NCI-H2029 (cell line): ENCODE data around the gene SEC24D.
"Not testable (repeated sequence)": the region's sequence is repeated elsewhere in the genome, so short reads cannot be mapped to it uniquely, and the experiment has no call there.

ENCODE experiments used
- DNase-seq: peaks from one replicate; lab custom pipeline; 2025; lab: John Stamatoyannopoulos, UW

The SEC24D gene, protein sequence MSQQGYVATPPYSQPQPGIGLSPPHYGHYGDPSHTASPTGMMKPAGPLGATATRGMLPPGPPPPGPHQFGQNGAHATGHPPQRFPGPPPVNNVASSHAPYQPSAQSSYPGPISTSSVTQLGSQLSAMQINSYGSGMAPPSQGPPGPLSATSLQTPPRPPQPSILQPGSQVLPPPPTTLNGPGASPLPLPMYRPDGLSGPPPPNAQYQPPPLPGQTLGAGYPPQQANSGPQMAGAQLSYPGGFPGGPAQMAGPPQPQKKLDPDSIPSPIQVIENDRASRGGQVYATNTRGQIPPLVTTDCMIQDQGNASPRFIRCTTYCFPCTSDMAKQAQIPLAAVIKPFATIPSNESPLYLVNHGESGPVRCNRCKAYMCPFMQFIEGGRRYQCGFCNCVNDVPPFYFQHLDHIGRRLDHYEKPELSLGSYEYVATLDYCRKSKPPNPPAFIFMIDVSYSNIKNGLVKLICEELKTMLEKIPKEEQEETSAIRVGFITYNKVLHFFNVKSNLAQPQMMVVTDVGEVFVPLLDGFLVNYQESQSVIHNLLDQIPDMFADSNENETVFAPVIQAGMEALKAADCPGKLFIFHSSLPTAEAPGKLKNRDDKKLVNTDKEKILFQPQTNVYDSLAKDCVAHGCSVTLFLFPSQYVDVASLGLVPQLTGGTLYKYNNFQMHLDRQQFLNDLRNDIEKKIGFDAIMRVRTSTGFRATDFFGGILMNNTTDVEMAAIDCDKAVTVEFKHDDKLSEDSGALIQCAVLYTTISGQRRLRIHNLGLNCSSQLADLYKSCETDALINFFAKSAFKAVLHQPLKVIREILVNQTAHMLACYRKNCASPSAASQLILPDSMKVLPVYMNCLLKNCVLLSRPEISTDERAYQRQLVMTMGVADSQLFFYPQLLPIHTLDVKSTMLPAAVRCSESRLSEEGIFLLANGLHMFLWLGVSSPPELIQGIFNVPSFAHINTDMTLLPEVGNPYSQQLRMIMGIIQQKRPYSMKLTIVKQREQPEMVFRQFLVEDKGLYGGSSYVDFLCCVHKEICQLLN

DNA sequence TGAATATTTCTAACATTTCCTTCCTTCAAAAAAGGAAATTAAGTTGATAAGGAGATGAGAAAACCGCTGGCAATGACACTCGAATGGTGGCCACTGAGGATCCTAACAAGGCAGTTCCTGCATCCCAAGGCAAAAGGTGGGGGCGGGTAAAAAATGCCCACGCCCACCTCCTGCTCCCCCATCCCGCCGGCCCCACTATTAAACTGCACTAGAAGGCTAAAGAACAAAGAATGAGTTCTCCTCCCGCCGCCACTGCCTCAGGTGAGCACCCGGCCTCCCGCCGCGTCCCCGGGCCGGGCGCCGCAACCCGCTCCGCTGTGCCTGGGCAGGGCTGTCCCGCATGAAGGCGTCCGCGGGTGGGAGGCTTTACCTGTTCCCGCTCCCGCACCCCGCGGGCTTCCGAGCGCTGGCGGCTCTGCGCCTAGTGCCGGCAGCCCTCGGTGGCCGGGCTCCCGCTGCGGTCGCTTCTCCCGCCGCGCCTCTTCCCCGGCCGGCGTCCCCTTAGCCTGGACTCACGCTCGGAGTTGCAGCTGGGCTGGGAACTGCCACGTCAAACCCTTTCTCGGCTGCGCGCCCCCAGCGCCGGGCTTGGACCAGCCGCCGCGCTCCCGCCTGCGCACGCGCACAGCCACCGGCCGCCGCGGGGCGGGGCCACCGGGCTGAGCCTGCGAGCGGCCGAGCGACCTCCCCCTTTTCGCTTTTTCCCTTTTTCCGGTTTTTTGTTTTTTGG lies at the start of gene SEC24D:
TSS of gene SEC24D (minus strand) at position 556 of the 730 bp plus-strand sequence. CDS start 2,430 bp downstream, outside the sequence.
- DNase-seq: peak; percentile 64

DNA sequence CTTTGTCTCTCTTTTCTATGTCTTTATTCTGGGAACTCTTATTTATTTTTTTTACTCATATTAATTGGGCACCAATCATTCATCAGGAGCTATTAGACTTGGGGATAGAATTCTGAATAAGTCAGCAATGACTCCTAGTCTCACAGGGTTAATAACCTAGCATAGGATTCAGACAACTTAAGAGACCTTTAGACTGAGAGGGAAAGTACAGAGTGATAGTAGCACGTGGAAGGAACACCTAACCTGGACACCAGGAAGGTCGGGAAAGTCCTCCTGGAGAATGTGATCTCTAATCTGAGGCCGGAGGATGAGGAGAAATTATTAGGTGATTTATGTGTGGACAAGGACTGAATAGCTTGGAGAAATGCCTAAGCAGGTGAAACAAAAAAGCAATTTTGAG lies 48.8 kb upstream of the SEC24D start:
- no peak for DNase-seq

DNA sequence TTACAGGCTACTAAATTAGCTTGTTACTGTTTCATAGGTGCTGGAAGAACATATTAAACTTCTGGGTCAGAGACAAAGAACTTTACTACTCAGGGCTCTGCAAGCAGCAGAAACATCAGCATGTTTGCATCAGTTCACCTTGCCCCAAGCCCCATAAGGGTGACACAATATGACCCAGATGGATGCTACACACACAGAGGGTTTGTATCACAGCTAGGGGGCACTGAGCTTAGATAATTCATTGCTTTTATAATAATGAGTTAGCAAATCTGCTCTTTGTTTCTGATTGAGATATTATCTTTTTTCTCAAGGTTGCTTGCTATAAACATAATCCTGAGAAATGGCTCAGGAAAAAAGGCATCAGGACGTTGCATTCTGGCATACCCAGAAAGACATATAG lies 47.9 kb upstream of the SEC24D start:
- DNase-seq: no peak

DNA sequence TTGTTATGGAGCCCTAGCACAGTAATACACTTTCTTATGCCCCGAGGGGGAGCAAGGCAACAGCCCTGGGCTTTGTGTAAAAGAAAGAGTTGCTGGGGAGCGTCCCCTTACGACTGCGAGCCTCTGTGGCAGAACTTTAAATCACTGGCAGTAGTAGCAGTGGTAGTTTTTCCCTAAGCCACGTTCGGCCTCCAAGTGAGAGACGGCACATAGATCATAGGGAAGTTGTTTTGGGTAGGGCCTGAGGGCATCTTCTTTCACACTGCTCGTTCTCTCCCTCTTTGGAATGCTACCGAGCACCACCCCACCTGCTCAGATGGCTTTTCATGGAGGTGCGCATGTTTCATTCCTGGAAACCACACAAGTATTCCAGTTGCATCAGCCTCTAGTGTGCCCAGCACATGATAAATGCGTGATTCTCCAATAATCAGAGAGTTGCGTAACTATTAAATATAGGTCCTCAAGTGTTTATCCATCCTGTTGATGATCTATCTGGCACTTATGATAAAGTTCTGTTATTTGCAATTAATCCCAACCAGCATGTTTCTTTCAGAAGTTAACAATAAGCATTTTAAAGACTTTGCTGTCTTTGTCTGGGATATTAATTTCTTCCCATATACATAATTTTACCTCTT lies 45.7 kb upstream of the SEC24D start:
- DNase-seq: no peak

DNA sequence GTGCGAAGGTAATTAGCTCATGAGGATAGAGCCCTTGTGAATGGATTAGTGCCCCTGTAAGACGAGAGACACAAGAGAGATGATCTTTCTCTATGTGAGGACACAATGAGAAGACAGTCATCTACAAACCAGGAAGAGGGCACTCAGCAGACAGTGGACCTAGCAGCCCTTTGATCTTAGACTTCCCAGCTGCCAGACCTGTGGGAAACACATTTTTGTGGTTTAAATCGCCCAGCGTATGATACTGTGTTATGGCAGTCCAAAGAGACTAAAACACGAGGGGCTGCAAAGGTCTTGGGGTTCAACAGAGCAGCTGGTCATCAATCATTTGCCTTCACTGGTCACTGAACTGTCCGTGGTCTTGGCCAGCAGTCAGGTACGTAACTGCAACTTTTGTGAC lies 43.5 kb upstream of the SEC24D start:
- DNase-seq: no peak

DNA sequence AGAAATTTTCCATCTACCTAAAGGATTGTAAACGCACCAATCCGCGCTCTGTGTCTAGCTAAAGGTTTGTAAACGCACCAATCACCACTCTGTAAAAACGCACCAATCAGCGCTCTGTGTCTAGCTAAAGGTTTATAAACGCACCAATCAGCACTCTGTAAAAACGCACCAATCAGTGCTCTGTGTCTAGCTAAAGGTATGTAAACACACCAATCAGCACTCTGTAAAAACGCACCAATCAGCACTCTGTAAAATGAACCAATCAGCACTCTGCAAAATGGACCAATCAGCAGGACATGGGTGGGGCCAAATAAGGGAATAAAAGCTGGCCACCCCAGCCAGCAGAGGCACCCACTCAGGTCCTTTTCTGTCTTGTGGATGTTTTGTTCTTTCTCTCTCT lies 42.6 kb upstream of the SEC24D start:
- not testable (repeated sequence) for DNase-seq

DNA sequence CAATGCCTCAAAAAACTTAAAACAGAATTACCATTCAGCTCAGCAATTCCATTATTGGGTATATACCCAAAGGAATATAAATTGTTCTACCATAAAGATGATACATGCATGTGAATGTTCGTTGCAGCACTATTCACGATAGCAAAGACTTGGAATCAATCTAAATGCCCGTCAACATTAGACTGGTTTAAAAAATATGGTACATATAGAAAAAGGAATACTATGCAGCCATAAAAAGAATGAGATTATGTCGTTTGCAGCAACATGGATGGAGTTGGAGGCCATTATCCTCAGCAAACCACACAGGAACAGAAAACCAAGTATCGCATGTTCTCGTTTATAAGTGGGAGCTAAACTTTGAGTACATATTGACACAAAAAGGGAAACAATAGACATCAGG lies 41.9 kb upstream of the SEC24D start:
- DNase-seq: no peak

DNA sequence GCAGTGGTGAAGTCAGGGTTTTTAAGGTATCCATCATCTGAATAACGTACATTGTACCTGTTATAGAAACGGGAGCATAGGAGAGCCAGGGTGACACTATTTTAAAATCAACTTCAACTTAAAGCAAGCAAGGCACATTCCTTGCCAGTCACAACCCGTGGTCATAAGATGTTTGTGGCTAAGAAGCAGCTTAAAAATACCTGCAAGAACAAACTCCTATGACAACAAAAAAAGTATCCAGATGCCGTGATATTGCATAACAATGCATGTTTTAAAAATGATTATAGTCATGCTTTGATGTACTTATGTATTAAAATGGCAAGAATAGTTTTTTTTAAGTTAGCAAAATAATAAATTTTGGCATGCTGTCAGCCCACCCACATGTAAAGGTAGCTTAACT lies 36.3 kb upstream of the SEC24D start:
- no peak for DNase-seq

DNA sequence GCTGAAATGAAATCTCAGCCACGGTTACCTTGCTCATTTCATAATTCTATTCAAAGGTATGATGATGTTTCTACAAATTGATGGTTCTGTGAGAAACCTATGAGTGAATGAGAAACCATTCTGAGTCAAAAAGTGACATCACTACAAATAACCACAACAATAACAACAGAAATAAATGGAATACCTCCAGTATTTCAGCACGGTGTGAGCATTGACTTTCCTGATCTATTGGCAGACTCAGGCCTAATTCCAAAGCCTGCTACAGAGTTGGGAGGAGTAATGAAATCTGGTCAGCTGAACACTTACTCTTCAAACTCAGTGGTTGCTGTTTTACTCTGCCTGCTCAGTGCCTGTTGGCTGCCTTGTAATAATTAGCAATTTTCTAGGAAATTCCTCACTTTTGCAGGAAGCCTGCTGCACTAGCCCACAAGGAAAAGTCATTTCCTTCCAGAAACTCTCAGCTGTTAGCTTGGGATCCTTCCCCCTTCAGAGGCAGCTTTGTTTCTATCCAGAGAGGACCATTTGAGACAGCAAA lies 33.9 kb upstream of the SEC24D start:
- DNase-seq: no peak

DNA sequence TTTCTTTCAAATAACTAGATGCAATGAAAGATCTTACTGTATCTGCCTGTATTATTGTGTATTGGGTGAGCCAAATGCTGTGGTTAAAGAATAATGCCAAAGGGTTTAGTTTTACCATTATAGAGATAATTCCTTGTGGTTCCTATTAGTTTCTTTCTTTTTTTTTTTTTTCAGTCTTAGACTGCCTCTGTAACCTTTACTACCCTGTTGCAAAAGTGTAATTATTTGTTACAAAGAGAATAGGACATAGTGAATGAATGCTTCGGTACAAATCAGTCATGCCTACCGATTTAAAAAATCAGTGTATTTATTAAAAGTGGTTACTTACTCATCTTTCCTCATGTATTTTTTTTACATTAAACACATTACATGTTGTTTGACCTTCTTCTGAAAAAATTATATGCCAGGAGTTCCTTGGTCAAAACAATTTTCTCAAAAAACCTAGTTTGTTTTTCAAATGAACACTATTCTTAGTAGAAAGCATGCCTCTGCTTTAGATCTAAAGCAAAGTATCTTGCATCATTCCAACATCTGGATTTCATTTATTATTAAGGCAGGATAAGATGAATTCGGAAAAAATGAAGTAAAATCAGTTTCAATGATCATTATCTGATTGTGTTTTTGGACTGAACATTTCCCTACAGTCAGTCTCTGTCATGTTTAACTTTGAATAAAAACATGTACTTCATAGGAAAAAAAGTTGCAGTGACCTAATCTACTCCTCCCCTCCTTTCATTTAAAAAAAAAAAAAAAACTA lies 31.6 kb upstream of the SEC24D start:
- DNase-seq: no peak

DNA sequence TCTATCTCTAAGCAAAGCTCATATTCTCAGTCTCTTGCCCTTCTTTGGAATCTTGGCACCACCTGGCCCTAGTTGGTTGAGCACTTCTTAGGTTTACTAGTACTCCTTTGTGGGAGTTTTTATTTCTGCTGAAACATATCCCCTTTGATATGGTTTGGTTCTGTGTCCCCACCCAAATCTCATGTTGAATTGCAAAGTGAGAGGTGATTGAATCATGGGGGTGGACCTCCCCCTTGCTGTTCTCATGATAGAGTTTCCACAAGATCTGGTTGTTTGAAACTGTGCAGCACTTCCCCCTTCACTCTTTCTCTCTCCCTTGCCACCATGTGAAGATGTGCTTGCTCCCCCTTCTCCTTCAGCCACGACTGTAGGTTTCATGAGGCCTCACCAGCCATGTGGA lies 30.5 kb upstream of the SEC24D start:
- DNase-seq: no peak

DNA sequence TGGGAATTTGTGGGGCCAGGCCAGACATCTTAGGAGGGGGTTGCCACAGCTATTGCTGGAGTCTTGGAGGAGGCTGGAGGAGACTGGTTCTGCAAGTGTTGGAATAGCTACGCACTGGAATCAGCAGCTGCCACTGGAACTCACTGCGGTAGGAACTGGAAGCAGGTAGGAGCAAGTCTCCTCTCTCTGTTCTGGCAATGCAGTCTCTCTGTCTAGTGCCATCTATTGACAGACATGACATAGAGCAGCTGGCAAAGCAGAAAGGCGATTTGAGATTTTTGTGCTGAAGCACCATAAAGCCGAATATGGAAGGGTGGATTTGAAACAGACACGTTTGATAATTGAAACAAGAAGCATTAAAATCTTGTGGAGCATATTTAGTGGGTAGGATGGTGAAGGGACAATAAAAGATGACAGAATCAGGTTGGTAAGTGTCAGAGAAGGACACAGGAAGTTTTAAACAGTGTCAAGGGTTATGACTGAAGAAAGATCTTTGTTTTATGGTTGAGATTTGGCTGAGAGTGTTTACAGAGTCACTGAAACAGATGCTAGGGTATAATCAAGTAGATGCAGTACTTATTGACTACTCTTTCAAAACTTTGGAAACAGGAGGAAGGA lies 29.3 kb upstream of the SEC24D start:
- DNase-seq: peak; percentile 29

DNA sequence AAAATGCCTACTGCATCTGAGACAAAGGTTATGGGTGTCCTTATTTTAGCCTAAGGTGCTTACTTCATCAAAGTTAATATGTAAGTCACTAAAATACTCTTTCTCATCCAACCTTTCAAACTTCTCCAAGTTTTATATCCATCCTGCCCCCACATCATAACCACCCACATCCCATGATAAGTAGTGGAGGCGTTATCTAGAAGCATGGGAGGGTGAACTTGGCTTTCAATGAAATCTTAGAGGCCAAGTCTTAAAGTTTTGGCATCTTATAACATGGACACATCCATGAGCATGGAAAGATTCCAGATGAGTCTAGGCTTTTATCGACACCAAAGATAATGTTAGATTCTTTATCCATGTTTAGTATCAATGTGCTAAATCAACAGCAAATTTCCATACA lies 22.9 kb upstream of the SEC24D start:
- DNase-seq: no peak

DNA sequence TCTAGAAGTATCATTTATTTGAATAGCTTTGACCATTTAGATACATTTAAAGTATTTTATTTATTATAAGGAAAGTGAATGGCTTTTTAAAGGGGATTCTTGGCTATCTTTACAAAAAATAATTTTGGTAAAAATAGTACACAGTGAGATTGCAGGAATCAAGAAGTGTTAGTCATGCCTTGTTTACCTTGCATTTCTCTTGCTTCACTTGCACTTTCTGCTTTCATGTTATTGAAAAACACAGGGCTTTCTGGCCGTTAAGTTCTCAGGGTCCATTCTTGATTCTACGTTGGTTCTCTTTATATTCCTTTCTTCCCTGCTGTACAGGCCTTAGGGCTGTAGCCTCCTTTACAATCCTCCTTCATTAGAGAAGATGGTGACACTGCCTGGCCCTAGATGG lies 21.8 kb upstream of the SEC24D start:
- DNase-seq: no peak

DNA sequence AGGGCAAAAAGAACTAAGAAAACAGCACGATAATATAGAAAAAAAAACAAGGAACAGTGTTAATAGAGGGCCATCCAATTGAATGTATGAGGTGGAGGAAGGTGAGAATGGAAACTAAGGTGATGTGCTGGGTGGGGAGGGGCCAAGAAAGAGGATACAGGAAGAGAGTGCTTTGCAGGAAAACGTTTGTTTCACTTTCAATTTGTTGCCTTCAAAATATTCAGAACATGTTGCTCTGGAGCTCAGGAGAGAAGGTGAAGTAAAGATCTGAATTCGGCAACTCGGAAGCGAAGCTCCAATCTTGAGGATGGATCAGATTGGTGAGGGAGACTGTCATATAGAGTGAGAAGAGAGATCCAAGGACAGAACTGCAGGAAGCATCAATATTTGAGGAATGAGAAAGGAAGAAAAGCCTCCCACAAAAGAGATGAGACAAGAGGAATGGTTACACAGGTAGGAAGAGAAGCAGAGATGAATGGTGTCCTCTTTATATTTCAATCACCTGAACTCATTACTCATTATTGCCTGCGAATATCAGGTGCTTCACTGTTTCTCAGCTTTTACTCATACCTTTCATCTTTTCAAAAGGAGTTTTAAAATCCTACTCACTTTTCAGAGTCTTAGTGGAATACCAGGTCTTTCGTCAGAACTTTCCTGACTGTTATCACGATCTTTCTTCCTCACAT lies 14.7 kb upstream of the SEC24D start:
- DNase-seq: peak; percentile 38

DNA sequence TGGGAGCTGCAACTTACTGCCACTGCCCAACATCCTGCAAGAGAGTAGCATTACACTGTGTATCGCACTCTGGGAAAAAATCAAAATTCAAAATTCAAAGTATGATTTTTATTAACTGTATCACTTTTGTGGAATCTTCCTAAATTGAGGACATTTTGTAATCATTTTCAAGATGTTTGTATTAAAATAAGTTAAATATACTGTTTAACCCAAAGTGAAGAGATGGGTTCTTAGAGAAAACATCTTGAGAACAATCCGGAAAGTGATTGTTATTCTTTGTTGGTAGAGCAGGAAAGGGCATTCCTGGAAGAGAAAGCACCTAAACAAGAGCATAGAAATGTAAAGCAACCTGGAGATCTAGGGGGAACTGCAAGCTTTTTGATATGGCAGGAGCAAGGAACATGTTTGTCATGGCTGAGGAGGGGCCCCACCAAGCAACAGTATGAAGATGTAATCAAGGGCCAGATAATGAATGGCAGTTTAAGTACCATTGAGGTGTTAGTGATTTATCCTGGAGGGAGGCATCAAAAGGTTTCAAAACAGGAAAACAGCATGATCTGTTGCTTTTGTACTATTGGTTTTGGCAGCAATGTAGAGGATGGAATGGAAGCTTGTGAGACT lies 14.1 kb upstream of the SEC24D start:
- DNase-seq: no peak

DNA sequence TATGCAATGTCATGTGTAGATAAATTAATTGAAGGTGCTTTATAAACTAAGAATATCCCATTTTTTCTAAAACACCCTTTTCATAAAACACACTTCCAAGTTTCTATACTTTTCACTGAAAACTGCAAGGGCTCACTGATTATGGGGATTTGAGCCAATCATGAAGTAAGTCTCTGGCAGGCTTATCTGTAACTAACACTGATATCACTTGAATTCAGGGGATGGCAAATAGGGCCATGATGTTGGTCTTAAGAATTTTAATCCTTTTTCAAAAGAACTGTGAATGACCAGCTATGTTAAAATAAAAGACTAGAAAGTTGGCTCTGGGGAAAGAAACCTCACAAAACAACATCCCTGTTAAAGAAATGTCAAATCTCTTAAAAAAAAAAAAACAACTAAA lies 13.0 kb upstream of the SEC24D start:
- DNase-seq: no peak

DNA sequence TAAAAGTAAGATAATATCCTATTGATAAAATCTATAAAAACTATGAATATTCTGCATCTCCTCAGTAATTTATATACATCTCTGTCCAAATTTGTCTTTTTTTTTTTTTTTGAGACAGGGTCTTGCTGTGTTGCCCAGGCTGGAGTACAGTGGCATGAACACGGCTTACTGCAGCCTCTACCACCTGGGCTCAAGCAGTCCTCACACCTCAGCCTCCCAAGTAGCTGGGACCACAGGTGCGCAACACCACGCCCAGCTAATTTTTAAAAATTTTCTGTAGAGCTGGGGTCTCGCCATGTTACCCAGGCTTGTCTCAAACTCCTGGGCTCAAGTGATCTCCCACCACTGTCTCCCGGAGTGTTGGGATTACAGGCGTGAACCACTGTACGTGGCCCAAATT lies 12.3 kb upstream of the SEC24D start:
- no peak for DNase-seq

DNA sequence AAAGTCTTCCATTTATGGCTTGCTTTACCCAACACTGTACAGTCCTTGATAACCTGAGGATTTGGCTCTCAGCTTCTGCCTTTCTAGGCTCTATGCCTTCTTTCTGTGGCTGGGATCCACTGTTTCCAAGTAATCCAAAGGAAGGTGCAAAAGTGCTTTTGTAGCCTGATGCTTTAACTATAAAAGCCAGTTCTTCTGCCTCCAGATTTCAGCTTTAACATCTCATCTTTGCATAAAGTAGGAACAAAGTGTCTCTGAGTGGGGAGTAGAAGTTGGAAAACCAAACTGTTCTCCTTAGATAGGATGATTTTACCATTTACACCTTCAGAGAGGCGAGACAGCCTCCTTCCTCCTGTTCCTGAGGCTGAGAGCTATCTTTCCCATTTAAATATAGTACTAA lies 11.1 kb upstream of the SEC24D start:
- no peak for DNase-seq
